GM19455 (cell line): Measurements from ENCODE around the gene AMPD2.

Source experiments
- ATAC-seq: cut with Tn5 transposase; IDR thresholded peaks from one replicate; pipeline ENCODE4 v1.9.1; 2021; ENCODE audit not compliant: unreplicated experiment

Gene AMPD2

GRCh38 chr1:109619576-109620400, at the start of gene AMPD2, which contains the start of gene GNAT2:
Gene AMPD2, plus strand, starts transcription at chr1:109619837. Its CDS starts 1,339 bp downstream, at chr1:109621176.
Gene GNAT2, minus strand, starts transcription at chr1:109619616. Its CDS starts 6,746 bp downstream, at chr1:109612870.
- peak; percentile 63 for ATAC-seq

- ATAC-seq: no peak
Observed at GRCh38 chr1:109570414-109570813, 49.2 kb upstream of the AMPD2 start.

GRCh38 chr1:109573785-109574184, 45.9 kb upstream of the AMPD2 start:
- no peak for ATAC-seq

- no peak for ATAC-seq
Observed at GRCh38 chr1:109578947-109579443, 40.6 kb upstream of the AMPD2 start.

- no peak for ATAC-seq
Observed at GRCh38 chr1:109579491-109579890, 40.1 kb upstream of the AMPD2 start.

- ATAC-seq: no peak
Observed at GRCh38 chr1:109582021-109582420, 37.6 kb upstream of the AMPD2 start.

GRCh38 chr1:109584766-109585165, 34.9 kb upstream of the AMPD2 start:
- ATAC-seq: no peak

- no peak for ATAC-seq
Observed at GRCh38 chr1:109586055-109586454, 33.6 kb upstream of the AMPD2 start.

- no peak for ATAC-seq
Observed at GRCh38 chr1:109589177-109589576, 30.5 kb upstream of the AMPD2 start.

- no peak for ATAC-seq
Observed at GRCh38 chr1:109589679-109590078, 30.0 kb upstream of the AMPD2 start.

- ATAC-seq: no peak
Observed at GRCh38 chr1:109592916-109593315, 26.7 kb upstream of the AMPD2 start.

GRCh38 chr1:109595531-109595930, 24.1 kb upstream of the AMPD2 start:
- ATAC-seq: no peak

GRCh38 chr1:109598156-109598555, 21.5 kb upstream of the AMPD2 start:
- ATAC-seq: no peak

- no peak for ATAC-seq
Observed at GRCh38 chr1:109598655-109599054, 21.0 kb upstream of the AMPD2 start.

- no peak for ATAC-seq
Observed at GRCh38 chr1:109603229-109603628, 16.4 kb upstream of the AMPD2 start.

- no peak for ATAC-seq
Observed at GRCh38 chr1:109605381-109605780, 14.3 kb upstream of the AMPD2 start.

GRCh38 chr1:109609881-109610280, 9.8 kb upstream of the AMPD2 start:
- no peak for ATAC-seq

- no peak for ATAC-seq
Observed at GRCh38 chr1:109610609-109611307, 8.9 kb upstream of the AMPD2 start.

- no peak for ATAC-seq
Observed at GRCh38 chr1:109611308-109611990, 8.2 kb upstream of the AMPD2 start.

- ATAC-seq: no peak
Observed at GRCh38 chr1:109613361-109614147, 6.1 kb upstream of the AMPD2 start.

- no peak for ATAC-seq
Observed at GRCh38 chr1:109615879-109616278, 3.8 kb upstream of the AMPD2 start.
